GM18873 (cell line): ENCODE data around the gene CRY2.

Source experiments
- ATAC-seq: cut with Tn5 transposase; IDR thresholded peaks from one replicate; pipeline ENCODE4 v1.9.1; 2021; ENCODE audit warnings: mild to moderate bottlenecking, moderate library complexity, moderate number of reproducible peaks; ENCODE audit not compliant: unreplicated experiment, low FRiP score

Gene CRY2

DNA sequence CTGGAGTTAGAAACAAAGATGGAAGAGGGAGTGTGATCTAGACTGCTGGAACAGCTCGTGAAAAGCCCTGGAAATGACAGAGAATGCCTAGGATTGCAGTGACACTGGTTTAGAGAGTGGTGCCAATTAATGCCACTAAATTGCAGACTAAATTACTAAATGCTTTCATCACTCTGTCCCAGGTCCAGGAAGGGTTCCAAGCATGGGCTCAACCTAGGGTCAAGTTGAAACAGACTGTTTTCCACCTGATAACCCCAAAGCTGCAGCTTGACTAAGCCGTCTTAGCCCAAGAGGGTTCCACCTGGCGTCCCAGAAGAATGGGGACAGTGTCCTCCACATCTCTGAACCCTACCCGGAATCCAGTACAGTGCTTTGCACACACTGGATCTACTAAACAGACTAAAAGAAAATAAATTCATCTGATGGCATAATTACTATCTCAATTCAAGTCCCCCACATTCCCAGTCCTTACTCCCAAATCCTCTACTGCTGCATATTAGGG, 1.1 kb upstream of the CRY2 start:
- no peak for ATAC-seq

GRCh38 chr11:45847911-45848316, 639 bp downstream of the CRY2 start:
- ATAC-seq: no peak

DNA sequence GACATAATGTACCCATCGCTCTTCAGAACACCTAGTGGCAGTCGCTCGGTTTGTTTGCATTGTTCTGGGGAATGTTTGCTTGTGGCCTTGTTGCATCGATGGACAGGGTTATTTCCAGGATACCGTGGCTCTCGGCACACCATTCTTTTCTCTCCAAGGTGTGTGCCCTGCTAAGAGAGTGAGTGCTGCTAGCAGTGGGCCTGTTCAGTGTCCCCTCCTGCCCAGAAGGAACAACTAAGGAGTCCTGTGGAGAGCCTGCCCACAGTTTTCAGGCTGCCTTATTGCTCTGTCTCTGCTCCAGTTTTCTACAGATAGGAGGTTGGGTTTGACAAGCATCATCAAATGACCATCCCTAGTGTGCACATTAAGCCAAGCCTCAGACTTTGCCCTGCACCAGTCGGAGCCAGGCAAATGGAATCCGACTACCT, 1.4 kb downstream of the CRY2 start:
- no peak for ATAC-seq

DNA sequence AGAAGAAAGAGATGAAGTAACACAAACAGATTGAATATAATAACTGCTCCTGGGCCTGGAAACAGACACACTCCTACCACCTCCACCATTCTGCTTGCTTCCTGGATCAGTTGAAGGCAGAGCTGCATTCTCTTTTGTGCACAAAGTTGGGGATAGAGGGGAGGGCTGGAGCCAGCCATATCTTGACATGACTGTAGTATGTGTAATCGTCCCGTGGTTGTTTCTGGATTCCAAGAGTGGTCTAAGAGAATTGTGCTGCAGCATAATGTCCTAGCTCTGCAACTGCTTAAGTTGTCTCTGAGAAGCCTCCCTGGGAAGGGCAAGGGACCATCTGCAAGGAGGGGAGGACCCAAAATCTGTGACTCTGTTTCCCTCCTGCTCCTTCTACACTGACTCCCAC, 3.2 kb downstream of the CRY2 start:
- ATAC-seq: no peak

GRCh38 chr11:45851228-45851627, 4.0 kb downstream of the CRY2 start:
- ATAC-seq: no peak

DNA sequence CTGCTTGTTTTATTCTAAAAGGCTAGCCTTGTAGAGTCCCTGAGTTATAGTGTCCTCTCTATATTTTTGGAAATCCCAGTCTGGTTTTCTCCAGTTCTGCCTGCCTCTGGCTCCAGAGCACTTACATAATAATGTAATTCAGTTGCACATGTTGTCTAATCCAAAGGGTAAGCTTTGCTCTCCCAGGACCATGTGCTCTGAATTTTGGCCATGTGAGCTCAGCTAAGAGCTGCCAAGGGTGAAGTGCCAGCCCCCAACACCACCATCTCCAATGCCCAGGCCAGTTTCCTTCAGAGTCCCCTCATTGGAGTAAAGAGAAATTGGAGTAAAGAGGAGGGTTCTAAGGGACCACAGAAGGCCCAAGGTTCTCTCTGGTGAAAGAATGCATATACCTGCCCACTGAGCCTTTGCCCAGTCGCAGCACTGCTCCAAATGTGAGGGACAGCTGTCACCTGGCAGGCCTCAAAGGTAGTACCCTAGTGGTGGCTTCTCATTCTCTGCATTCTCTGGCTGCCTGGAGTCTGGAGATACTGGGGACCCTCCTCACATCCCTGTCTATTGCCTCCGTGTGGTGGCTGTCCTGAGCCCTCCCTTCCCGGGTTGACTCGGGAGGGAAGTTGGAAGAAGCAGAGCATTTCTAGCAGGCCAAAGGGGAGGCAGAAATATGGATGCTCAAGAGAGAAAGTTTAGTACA, 4.9 kb downstream of the CRY2 start:
- ATAC-seq: no peak

DNA sequence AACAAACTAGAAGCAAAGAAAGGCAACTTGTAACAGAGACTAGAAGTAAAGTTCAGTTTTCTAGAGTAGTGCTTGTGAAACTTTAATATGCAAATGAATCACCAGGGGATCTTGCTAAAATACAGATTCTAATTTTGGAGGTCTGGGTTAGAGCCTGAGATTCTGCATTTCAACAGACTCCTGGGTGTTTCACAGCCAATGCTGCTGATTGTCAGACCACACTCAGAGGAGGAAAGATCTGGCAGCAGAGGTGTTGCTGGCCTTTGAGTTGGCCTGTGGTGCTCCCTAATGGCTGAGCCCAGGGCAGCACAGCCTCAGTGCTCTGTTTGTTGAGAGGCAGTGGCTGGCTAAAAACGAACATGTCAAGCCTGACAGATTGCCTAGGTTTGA, 5.4 kb downstream of the CRY2 start:
- ATAC-seq: no peak

DNA sequence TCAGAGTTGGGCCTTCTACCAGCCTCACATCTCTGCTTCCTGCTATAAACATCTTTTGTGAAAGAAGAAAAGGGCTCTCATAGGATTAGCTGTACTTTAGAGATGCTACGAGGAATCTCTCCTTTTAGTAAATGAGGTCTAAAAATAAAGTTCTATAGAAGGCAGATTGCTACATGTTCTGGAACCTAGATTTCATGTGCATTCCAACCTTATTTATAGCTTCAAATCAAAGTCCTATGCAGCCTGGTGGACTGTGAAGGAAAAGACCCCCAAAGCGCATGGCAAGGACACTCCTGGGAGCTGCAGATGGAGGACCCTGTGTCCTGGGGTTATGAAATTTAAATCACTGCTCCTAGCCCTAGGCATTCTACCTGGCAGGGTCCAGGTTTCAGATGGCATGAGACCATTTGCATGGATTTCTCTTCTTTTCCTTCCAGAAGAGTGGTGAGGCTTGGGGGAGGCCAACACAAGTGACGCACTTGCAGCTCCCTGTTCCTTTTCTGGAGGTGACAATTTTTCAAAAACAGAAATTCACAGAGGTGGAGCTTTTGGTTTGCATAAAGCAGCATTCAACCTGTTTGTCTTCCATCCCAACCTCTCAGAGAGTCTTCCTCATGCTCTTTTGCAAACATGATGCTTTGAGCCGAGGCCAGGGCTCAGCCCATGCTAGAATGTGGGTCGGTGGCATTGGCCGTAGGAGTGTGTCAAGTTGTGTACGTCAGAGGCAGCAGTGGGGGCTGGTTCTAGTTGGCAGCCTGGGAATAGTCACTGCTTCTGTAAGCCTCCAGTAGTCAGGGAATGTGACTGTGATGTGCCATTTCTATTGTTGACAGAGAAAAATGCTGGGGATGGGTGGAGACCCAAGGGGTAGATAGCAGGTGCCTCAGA, 6.3 kb downstream of the CRY2 start:
- no peak for ATAC-seq

GRCh38 chr11:45855308-45855707, 8.0 kb downstream of the CRY2 start:
- no peak for ATAC-seq

DNA sequence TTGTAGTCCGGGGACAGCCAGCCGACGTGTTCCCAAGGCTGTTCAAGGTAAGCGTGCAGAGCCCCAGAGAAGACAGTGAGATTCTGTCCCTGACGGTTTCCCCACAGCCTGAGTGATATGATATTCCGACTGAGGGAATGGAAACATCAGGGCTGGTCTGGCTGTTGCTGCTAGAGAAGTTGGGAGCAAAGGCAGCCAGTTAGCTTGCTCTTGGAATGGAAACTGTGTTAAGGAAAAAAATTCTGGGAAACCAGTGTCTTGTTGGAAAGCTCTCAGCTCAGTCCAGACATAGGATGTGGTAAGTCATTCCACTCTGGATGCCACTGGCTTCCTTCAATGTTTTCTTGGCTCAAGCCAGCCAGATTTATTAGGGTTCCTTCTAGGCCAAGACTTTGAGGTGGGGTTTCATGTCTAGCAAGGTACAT, 8.8 kb downstream of the CRY2 start:
- ATAC-seq: no peak

DNA sequence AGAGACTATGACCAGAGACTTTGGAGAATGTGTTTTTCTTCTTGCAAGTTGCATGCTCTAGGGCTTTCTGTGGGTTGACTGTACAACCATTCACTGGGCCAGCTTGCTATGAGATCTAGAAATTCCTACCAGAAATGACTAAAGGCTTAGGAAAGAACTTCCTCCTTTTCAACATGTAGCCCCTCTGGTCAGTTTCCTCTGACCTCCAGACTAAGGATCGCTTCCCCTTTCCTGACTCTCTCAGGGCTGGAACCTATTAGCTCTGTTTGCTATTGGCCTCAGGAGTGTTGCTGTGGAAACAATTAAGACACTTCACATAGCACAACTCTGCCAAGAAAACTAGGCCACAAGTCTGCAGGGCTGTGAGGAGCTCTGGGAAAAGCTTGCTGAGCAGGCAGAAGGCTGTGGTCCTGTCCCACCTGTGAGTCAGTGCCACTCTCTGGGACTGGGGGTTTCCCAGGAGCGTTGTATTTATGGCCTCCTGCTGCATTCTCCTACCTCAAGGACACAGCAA, 10.7 kb downstream of the CRY2 start:
- ATAC-seq: no peak

GRCh38 chr11:45858751-45859398, 11.6 kb downstream of the CRY2 start:
- ATAC-seq: no peak

- ATAC-seq: no peak
Measured at GRCh38 chr11:45859661-45860140, 12.4 kb downstream of the CRY2 start.

DNA sequence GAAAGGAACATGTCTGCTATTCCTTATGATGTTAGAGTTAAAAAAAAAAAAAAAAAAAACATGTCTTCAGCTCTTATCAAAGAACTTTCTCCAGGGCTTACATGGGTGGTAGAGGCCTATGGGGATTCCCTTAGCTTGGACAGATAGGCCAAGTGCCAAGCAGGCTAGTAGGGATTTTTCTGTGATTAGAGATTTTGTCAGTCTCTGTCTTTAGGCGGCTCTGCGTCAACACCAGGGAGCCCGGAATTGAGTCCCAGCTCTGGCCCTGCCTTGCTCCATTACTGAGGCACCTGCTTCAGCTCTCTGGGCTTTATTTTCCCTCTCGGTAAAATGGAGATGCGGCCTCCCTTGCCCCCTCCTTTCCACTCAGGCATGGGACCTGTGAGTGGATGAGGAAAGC, 13.1 kb downstream of the CRY2 start:
- no peak for ATAC-seq

- no peak for ATAC-seq
Measured at GRCh38 chr11:45860764-45861510, 13.7 kb downstream of the CRY2 start.

- ATAC-seq: no peak
Measured at GRCh38 chr11:45864041-45864440, 16.8 kb downstream of the CRY2 start.

DNA sequence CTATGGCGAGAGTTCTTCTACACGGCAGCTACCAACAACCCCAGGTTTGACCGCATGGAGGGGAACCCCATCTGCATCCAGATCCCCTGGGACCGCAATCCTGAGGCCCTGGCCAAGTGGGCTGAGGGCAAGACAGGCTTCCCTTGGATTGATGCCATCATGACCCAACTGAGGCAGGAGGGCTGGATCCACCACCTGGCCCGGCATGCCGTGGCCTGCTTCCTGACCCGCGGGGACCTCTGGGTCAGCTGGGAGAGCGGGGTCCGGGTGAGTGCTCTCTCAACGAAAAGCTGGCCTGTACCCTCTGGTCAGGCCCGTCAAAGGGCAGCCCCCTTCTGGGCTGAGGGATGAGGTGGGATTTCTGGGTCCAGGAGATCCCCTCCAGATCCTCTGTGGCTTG, 22.3 kb downstream of the CRY2 start:
- no peak for ATAC-seq

GRCh38 chr11:45870706-45871105, 23.4 kb downstream of the CRY2 start:
- no peak for ATAC-seq

DNA sequence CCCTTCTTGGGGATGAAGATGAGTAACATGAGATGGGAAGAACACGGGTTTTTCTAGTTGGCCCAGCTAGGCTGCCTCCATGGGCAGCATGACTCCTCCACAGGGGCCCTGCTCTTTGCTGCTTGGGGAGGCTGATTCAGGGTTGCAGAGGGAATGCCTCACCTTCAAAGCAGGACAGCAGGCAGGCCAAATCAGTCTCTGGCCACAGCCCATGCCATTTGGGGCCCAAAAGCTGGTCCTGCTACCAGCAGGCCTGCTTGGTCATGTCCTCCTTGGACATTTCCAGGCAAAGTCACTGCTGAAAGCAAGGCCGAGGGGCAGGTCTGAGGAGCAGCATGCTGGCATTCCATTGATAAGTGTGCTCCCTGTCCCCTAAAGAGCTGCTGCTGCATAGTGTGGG, 24.4 kb downstream of the CRY2 start:
- ATAC-seq: no peak
